Measurements from ENCODE around the gene RBM33.

The RBM33 gene

DNA sequence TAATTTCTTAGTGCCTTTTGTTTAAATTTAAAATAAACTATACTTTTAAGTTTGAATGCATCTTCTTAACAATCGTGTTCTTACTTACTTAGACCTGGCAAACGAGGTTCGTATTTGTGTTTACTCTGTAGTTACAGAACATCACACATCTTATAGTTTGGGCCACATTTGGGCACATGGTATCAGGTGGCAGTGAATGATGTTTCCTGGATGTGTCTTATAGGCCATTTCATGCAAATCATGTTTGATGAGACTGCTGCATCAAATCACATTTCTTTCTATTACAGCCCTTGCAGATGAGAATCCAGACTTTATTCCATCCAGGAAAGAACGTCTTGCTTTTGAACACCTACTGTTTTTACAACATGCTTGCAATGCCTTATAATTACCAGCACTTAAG, 78.5 kb downstream of the RBM33 start:
- DNase-seq (ENCODE audit: low read depth), result no peak
- TF ChIP-seq, protein P1, sequence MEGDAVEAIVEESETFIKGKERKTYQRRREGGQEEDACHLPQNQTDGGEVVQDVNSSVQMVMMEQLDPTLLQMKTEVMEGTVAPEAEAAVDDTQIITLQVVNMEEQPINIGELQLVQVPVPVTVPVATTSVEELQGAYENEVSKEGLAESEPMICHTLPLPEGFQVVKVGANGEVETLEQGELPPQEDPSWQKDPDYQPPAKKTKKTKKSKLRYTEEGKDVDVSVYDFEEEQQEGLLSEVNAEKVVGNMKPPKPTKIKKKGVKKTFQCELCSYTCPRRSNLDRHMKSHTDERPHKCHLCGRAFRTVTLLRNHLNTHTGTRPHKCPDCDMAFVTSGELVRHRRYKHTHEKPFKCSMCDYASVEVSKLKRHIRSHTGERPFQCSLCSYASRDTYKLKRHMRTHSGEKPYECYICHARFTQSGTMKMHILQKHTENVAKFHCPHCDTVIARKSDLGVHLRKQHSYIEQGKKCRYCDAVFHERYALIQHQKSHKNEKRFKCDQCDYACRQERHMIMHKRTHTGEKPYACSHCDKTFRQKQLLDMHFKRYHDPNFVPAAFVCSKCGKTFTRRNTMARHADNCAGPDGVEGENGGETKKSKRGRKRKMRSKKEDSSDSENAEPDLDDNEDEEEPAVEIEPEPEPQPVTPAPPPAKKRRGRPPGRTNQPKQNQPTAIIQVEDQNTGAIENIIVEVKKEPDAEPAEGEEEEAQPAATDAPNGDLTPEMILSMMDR (conservative IDR thresholded peaks at IDR 0.05; ENCODE audit: low read depth, low read length), result no peak

DNA sequence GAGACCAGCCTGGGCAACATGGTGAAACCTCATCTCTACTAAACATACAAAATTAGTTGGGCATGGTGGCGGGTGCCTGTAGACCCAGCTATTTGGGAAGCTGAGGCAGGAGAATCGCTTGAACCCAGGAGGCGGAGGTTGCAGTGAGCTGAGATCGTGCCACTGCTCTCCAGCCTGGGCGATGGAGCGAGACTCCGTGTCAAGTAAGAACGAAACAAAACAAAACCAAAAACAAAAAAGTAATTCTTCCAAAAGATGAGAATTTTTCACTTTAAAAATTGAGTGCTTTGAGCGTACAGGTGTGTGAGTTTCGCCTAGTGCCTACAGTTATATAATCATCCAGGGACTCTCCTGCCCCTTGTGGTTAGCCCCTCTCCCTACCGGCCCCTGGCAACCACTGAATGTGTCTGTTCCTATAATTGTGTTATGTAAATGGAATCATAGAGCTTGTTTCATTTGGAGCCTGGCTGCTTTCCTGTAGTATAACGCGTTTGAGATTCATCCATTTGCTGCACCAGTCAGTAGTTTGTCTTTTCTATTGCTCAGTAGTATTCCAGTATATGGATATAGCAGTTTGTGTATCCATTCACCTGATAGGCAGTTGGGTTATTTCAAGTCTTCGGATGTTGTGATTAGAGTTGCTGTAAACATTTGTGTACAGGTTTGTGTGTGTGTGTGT, 80.0 kb downstream of the RBM33 start:
- TF ChIP-seq, protein P1 (conservative IDR thresholded peaks at IDR 0.05; ENCODE audit: low read depth, low read length), result peak; percentile 19
- no peak overlapping the region for H3K4me3 ChIP-seq (ENCODE audit: low read length)
- DNase-seq (ENCODE audit: low read depth), result no peak

More for the DNA sequence above, 78.5 kb downstream of the RBM33 start:
- no peak overlapping the region for H3K4me3 ChIP-seq (ENCODE audit: low read length)

DNA sequence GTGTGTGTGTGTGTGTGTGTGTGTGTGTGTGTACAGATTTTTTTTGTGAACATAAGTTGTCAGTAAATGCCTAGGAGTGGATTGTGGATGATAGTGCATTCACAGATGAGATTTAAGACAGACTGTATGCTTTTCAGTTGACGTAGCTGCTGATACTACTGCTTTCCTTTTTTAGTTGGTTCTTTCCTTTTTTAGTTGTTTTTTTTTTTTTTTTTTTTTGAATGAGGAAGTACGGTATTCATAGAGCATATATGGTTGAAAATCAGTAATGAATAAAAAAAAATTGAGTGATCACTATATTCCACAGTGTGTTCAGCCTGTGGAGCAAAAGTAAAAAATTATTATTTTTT, 80.5 kb downstream of the RBM33 start:
- DNase-seq (ENCODE audit: low read depth), result no peak
- H3K4me3 ChIP-seq (ENCODE audit: low read length), result no peak overlapping the region
- TF ChIP-seq, protein P1 (conservative IDR thresholded peaks at IDR 0.05; ENCODE audit: low read depth, low read length), result no peak

DNA sequence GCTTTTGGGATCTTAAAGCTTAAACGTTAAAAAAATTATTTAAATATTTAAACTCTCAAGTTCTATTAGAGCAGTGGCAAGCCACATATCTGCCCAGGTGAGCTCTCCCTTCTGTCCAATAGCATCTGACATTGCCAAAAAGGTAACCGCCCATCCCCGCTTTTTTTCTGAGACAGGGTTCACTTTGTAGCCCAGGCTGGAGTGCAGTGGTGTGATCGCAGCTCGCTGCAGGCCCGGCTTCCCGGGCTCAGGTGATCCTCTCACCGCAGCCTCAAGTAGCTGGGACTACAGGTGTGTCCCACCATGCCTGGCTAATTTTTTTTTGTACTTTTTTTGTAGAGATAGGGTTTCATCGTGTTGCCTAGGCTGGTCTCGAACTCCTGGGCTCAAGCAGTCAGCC, 83.2 kb downstream of the RBM33 start:
- TF ChIP-seq, protein P1 (conservative IDR thresholded peaks at IDR 0.05; ENCODE audit: low read depth, low read length), result no peak
- no peak overlapping the region for H3K4me3 ChIP-seq (ENCODE audit: low read length)
- no peak for DNase-seq (ENCODE audit: low read depth)

DNA sequence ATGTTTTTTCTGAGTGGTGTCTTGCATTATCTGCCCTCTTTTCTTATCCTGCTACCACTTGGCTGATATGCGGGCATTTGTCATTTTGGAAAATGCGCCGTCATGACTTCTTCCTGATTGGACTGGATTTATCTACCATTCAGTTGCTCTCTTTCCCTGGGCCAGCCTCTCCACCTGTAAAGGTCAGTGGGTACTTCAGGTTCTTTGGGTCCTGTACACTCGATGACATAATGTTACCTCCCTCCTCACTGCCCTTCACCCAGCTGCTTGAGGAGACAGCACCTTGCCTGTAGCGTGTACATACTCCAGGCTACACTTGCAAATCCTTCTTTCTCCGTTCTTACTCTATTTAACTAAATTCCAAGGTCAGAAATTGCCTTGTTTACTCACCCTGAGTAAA, 83.7 kb downstream of the RBM33 start:
- DNase-seq (ENCODE audit: low read depth), result no peak
- no peak overlapping the region for H3K4me3 ChIP-seq (ENCODE audit: low read length)
- TF ChIP-seq, protein P1 (conservative IDR thresholded peaks at IDR 0.05; ENCODE audit: low read depth, low read length), result no peak

DNA sequence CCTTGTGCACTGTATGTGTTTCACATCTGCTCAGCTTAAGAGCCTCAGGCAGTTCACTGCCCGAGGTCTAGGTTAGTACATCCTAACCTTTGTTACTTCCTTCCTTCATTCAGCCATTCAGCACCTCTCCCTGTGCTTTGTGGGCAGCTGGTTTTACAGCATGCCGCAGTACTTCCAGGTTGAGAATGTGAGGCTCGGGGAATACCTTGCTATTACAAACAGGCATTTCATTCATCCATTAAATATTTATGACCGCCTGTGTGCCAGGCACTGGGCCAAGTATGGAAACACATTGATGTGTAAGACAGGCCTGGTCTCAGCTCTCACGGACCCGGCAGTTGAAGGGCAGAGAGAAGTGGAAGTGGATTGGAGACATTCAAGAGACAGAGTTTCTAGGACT, 85.4 kb downstream of the RBM33 start:
- DNase-seq (ENCODE audit: low read depth), result no peak
- no peak overlapping the region for H3K4me3 ChIP-seq (ENCODE audit: low read length)
- TF ChIP-seq, protein P1 (conservative IDR thresholded peaks at IDR 0.05; ENCODE audit: low read depth, low read length), result no peak

DNA sequence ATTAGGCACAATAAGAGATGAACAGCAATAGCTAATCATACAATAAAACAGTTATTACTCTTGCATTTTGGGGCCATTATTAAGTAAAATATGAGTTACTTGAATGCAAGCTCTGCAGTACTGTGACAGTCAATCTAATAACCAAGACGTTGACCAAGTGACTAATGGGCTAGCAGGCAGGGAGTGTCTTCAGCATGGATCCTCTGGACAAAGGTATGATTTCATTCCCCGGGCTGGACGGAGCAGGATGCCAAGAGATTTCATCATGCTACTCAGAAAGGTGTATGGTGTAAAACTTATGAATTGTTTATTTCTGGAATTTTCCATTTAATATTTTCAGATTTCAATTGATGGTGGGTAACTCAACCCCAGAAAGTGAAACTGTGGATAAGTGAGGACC, 86.9 kb downstream of the RBM33 start:
- H3K4me3 ChIP-seq (ENCODE audit: low read length), result no peak overlapping the region
- DNase-seq (ENCODE audit: low read depth), result no peak
- TF ChIP-seq, protein P1 (conservative IDR thresholded peaks at IDR 0.05; ENCODE audit: low read depth, low read length), result no peak

All from retinal pigment epithelial cell (primary cell).